GM23338 (cell line): Measurements from ENCODE around the gene NRG3. TPM values are rescaled to one million over a fixed set of nuclear protein-coding genes. Genes with fewer than 3 reads are reported as not detected.

Experiments
- ATAC-seq: fragments of 200-7000 bp; cut with Tn5 transposase; 3 replicates; pipeline ENCODE4 v1.9.1; 2020
- DNase-seq: peaks from one replicate; pipeline ENCODE4 v3.0.0-alpha.2; 2015; ENCODE audit warnings: low spot score
- H2AFZ ChIP-seq: fragments of 200-600 bp; sonication (generic); 2 replicates; pipeline ENCODE4 v1.8.0; 2016; ENCODE audit warnings: antibody characterized with exemption, mild to moderate bottlenecking, moderate library complexity
- H3F3A ChIP-seq: fragments of 200-600 bp; sonication (generic); replicated peaks from 2 replicates; pipeline ENCODE4 v1.8.0; 2017; ENCODE audit warnings: antibody characterized with exemption, mixed run types, low read depth
- H3K27ac ChIP-seq: fragments of 200-600 bp; sonication (generic); 2 replicates; pipeline ENCODE4 v1.6.1; 2016; ENCODE audit warnings: low read depth
- H3K27me3 ChIP-seq: fragments of 200-600 bp; sonication (generic); 2 replicates; pipeline ENCODE4 v1.8.0; 2016; ENCODE audit warnings: mild to moderate bottlenecking, mixed run types, moderate library complexity; ENCODE audit not compliant: insufficient read depth
- H3K36me3 ChIP-seq: fragments of 200-600 bp; sonication (generic); 2 replicates; pipeline ENCODE4 v1.8.0; 2016; ENCODE audit warnings: mild to moderate bottlenecking; ENCODE audit not compliant: insufficient read depth
- H3K4me1 ChIP-seq: fragments of 200-600 bp; sonication (generic); 2 replicates; pipeline ENCODE4 v1.8.0; 2016; ENCODE audit warnings: mild to moderate bottlenecking, moderate library complexity; ENCODE audit not compliant: insufficient read depth
- H3K4me2 ChIP-seq: fragments of 200-600 bp; sonication (generic); 2 replicates; pipeline ENCODE4 v1.7.1; 2017; ENCODE audit warnings: mixed run types
- H3K4me3 ChIP-seq: fragments of 200-600 bp; sonication (generic); 2 replicates; pipeline ENCODE4 v1.6.1; 2016; ENCODE audit warnings: mixed run types
- H3K79me2 ChIP-seq: fragments of 200-600 bp; sonication (generic); replicated peaks from 2 replicates; pipeline ENCODE4 v1.8.0; 2017; ENCODE audit warnings: mild to moderate bottlenecking; ENCODE audit not compliant: insufficient read depth
- H3K9me2 ChIP-seq: fragments of 200-600 bp; sonication (generic); 2 replicates; pipeline ENCODE4 v1.8.0; 2017; ENCODE audit not compliant: insufficient read depth
- H4K20me1 ChIP-seq: fragments of 200-600 bp; sonication (generic); replicated peaks from 2 replicates; pipeline ENCODE4 v1.8.0; 2017; ENCODE audit warnings: mild to moderate bottlenecking; ENCODE audit not compliant: insufficient read depth
- H3K27ac Mint-ChIP-seq: 2 replicates; pipeline ENCODE4 v1.8.0; 2020; ENCODE audit warnings: inconsistent platforms, mild to moderate bottlenecking, moderate library complexity, mixed read lengths
- H3K27me3 Mint-ChIP-seq: 3 replicates; pipeline ENCODE4 v1.8.0; 2022; ENCODE audit warnings: low read depth, mild to moderate bottlenecking, moderate library complexity, mixed read lengths, inconsistent platforms; ENCODE audit not compliant: insufficient read depth, poor library complexity
- H3K36me3 Mint-ChIP-seq: 3 replicates; pipeline ENCODE4 v1.8.0; 2021; ENCODE audit warnings: low read depth, mild to moderate bottlenecking, inconsistent platforms, moderate library complexity, mixed read lengths
- H3K4me1 Mint-ChIP-seq: 3 replicates; pipeline ENCODE4 v1.8.0; 2020; ENCODE audit warnings: mild to moderate bottlenecking, inconsistent platforms, mixed read lengths
- H3K4me3 Mint-ChIP-seq: 3 replicates; pipeline ENCODE4 v1.8.0; 2021; ENCODE audit warnings: moderate library complexity, mild to moderate bottlenecking, inconsistent platforms, mixed read lengths
- H3K9me3 Mint-ChIP-seq: 3 replicates; pipeline ENCODE4 v1.8.0; 2020; ENCODE audit warnings: moderate library complexity, mild to moderate bottlenecking, inconsistent platforms, mixed read lengths
- CREB1 ChIP-seq: fragments of 250-450 bp; sonication (Bioruptor Pico); IDR thresholded peaks from 2 replicates; pipeline ENCODE4 v1.5.0; 2020; ENCODE audit warnings: low read depth, mild to moderate bottlenecking, moderate library complexity
- EZH2 ChIP-seq: fragments of 200-600 bp; sonication (generic); IDR thresholded peaks from one replicate; pipeline ENCODE4 v1.8.0; 2017; ENCODE audit warnings: antibody characterized with exemption, mild to moderate bottlenecking, low read depth; ENCODE audit not compliant: unreplicated experiment
- EZH2phosphoT487 ChIP-seq: fragments of 200-600 bp; sonication (generic); IDR thresholded peaks from one replicate; pipeline ENCODE4 v1.8.1; 2018; ENCODE audit warnings: antibody characterized with exemption; ENCODE audit not compliant: unreplicated experiment
- JUNB ChIP-seq: IDR thresholded peaks from one replicate; pipeline ENCODE4 v1.6.1; 2016; ENCODE audit warnings: antibody characterized with exemption; ENCODE audit not compliant: unreplicated experiment
- NANOG ChIP-seq: IDR thresholded peaks from 2 replicates; pipeline ENCODE4 v1.6.1; 2016; ENCODE audit warnings: antibody characterized with exemption, borderline replicate concordance
- POLR2AphosphoS5 ChIP-seq: IDR thresholded peaks from 2 replicates; pipeline ENCODE4 v1.6.1; 2016; ENCODE audit warnings: antibody characterized with exemption, low read depth
- REST ChIP-seq: IDR thresholded peaks from one replicate; pipeline ENCODE4 v1.6.1; 2018; ENCODE audit warnings: antibody characterized with exemption; ENCODE audit not compliant: unreplicated experiment
- STAT1 ChIP-seq: IDR thresholded peaks from one replicate; pipeline ENCODE4 v1.6.1; 2016; ENCODE audit warnings: antibody characterized with exemption; ENCODE audit not compliant: unreplicated experiment
- ZNF114 ChIP-seq: fragments of 250-450 bp; sonication (Bioruptor Pico); IDR thresholded peaks from 2 replicates; pipeline ENCODE4 v1.5.0; 2020; ENCODE audit warnings: mild to moderate bottlenecking, moderate library complexity
- ZNF331 ChIP-seq: fragments of 250-450 bp; sonication (Bioruptor Pico); IDR thresholded peaks from 2 replicates; pipeline ENCODE4 v1.5.0; 2020; ENCODE audit warnings: low read depth, mild to moderate bottlenecking, moderate library complexity
- polyA plus RNA-seq: library from polyadenylated mRNA; unstranded; fragments of >200 nt; fragmentation: Nextera tagmentation; extraction: Ambion mirVana; gene quantifications from 2 replicates; pipeline ENCODE4 v1.2.1, GENCODE V29; 2016
- total RNA-seq: library from RNA; depleted of rRNA; stranded (reverse); fragments of >200 nt; shearing (Covaris generic); gene quantifications from 2 replicates; pipeline ENCODE4 v1.2.3, GENCODE V29; 2014
- TF ChIP-seq, protein P1 (sequence below): fragments of 250-450 bp; sonication (Bioruptor Pico); IDR thresholded peaks from 2 replicates; pipeline ENCODE4 v1.5.0; 2020; ENCODE audit warnings: mild to moderate bottlenecking, moderate library complexity
- TF ChIP-seq, protein P2 (sequence below): IDR thresholded peaks from 2 replicates; pipeline ENCODE4 v1.6.1; 2016; ENCODE audit warnings: antibody characterized with exemption
- TF ChIP-seq, protein P3 (sequence below), 2 experiments: fragments of 200-600 bp in 1 of 2; sonication (generic) in 1 of 2; conservative IDR thresholded peaks; 2 replicates each; pipeline versions ENCODE4 v1.5.1 to v1.6.1; 2016 to 2017; ENCODE audit warnings: antibody characterized with exemption in 2 of 2, low read depth in 2 of 2, mild to moderate bottlenecking in 2 of 2, moderate library complexity in 1 of 2

NRG3 gene
- total and polyA plus RNA-seq, 2 experiments from 2014 or later, result 1.9 to 3.9 TPM

GRCh38 chr10:82817676-82818422, 942.9 kb downstream of the NRG3 start:
- Histone ChIP-seq H3F3A (no peaks in the 10 kb centered on the region), H3K36me3 (no peaks in the 10 kb centered on the region), H3K4me3 (no peak overlapping the region), H3K4me1 (no peaks in the 10 kb centered on the region), H3K9me2 (no peaks in the 10 kb centered on the region), H3K4me2 (no peak overlapping the region), H3K27me3 (no peaks in the 10 kb centered on the region), H4K20me1 (no peaks in the 10 kb centered on the region), H3K27ac (no peak overlapping the region), H2AFZ (no peak overlapping the region), H3K79me2 (no peaks in the 10 kb centered on the region)
- Mint-ChIP-seq H3K36me3 (peaks cover 2% of the 10 kb centered on the region; the same call in 2 of the 3 replicates), H3K4me1 (peaks cover 3% of the 10 kb centered on the region; the same call in 2 of the 3 replicates), H3K9me3 (peaks cover 8% of the 10 kb centered on the region; the same call in 2 of the 3 replicates), H3K27me3 (no peaks in the 10 kb centered on the region), H3K27ac (no peak overlapping the region), H3K4me3 (no peak overlapping the region)
- ATAC-seq, result no peak
- DNase-seq, result no peak
- TF ChIP-seq ZNF114, result no peak
- TF ChIP-seq NANOG, result no peak
- TF ChIP-seq JUNB, result no peak
- TF ChIP-seq, protein P1, sequence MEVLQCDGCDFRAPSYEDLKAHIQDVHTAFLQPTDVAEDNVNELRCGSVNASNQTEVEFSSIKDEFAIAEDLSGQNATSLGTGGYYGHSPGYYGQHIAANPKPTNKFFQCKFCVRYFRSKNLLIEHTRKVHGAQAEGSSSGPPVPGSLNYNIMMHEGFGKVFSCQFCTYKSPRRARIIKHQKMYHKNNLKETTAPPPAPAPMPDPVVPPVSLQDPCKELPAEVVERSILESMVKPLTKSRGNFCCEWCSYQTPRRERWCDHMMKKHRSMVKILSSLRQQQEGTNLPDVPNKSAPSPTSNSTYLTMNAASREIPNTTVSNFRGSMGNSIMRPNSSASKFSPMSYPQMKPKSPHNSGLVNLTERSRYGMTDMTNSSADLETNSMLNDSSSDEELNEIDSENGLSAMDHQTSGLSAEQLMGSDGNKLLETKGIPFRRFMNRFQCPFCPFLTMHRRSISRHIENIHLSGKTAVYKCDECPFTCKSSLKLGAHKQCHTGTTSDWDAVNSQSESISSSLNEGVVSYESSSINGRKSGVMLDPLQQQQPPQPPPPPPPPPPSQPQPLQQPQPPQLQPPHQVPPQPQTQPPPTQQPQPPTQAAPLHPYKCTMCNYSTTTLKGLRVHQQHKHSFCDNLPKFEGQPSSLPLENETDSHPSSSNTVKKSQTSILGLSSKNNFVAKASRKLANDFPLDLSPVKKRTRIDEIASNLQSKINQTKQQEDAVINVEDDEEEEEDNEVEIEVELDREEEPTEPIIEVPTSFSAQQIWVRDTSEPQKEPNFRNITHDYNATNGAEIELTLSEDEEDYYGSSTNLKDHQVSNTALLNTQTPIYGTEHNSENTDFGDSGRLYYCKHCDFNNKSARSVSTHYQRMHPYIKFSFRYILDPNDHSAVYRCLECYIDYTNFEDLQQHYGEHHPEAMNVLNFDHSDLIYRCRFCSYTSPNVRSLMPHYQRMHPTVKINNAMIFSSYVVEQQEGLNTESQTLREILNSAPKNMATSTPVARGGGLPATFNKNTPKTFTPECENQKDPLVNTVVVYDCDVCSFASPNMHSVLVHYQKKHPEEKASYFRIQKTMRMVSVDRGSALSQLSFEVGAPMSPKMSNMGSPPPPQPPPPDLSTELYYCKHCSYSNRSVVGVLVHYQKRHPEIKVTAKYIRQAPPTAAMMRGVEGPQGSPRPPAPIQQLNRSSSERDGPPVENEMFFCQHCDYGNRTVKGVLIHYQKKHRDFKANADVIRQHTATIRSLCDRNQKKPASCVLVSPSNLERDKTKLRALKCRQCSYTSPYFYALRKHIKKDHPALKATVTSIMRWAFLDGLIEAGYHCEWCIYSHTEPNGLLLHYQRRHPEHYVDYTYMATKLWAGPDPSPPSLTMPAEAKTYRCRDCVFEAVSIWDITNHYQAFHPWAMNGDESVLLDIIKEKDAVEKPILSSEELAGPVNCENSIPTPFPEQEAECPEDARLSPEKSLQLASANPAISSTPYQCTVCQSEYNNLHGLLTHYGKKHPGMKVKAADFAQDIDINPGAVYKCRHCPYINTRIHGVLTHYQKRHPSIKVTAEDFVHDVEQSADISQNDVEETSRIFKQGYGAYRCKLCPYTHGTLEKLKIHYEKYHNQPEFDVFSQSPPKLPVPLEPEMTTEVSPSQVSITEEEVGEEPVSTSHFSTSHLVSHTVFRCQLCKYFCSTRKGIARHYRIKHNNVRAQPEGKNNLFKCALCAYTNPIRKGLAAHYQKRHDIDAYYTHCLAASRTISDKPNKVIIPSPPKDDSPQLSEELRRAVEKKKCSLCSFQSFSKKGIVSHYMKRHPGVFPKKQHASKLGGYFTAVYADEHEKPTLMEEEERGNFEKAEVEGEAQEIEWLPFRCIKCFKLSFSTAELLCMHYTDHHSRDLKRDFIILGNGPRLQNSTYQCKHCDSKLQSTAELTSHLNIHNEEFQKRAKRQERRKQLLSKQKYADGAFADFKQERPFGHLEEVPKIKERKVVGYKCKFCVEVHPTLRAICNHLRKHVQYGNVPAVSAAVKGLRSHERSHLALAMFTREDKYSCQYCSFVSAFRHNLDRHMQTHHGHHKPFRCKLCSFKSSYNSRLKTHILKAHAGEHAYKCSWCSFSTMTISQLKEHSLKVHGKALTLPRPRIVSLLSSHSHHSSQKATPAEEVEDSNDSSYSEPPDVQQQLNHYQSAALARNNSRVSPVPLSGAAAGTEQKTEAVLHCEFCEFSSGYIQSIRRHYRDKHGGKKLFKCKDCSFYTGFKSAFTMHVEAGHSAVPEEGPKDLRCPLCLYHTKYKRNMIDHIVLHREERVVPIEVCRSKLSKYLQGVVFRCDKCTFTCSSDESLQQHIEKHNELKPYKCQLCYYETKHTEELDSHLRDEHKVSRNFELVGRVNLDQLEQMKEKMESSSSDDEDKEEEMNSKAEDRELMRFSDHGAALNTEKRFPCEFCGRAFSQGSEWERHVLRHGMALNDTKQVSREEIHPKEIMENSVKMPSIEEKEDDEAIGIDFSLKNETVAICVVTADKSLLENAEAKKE, result no peak
- TF ChIP-seq CREB1 (CRISPR knock-in tag), result no peak
- TF ChIP-seq ZNF331 (CRISPR knock-in tag), result no peak
- no peak for TF ChIP-seq EZH2
- no peak for TF ChIP-seq EZH2phosphoT487
- no peak for TF ChIP-seq STAT1
- TF ChIP-seq, protein P2, sequence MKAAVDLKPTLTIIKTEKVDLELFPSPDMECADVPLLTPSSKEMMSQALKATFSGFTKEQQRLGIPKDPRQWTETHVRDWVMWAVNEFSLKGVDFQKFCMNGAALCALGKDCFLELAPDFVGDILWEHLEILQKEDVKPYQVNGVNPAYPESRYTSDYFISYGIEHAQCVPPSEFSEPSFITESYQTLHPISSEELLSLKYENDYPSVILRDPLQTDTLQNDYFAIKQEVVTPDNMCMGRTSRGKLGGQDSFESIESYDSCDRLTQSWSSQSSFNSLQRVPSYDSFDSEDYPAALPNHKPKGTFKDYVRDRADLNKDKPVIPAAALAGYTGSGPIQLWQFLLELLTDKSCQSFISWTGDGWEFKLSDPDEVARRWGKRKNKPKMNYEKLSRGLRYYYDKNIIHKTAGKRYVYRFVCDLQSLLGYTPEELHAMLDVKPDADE, result no peak
- no peak for TF ChIP-seq REST
- no peak for TF ChIP-seq POLR2AphosphoS5
- TF ChIP-seq, protein P3, sequence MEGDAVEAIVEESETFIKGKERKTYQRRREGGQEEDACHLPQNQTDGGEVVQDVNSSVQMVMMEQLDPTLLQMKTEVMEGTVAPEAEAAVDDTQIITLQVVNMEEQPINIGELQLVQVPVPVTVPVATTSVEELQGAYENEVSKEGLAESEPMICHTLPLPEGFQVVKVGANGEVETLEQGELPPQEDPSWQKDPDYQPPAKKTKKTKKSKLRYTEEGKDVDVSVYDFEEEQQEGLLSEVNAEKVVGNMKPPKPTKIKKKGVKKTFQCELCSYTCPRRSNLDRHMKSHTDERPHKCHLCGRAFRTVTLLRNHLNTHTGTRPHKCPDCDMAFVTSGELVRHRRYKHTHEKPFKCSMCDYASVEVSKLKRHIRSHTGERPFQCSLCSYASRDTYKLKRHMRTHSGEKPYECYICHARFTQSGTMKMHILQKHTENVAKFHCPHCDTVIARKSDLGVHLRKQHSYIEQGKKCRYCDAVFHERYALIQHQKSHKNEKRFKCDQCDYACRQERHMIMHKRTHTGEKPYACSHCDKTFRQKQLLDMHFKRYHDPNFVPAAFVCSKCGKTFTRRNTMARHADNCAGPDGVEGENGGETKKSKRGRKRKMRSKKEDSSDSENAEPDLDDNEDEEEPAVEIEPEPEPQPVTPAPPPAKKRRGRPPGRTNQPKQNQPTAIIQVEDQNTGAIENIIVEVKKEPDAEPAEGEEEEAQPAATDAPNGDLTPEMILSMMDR (conservative IDR thresholded peaks at IDR 0.05; ENCODE audit: low read depth in 2 of 2), result no peak
